Gastrocnemius medialis (tissue), 4 donors: ENCODE results near the gene COL6A2. TPM values are rescaled to one million over a fixed set of nuclear protein-coding genes. Genes with fewer than 3 reads are reported as not detected.

Source experiments
- ATAC-seq, 2 donors: fragments of 150-250 bp; one replicate each; pipeline ENCODE4 v1.9.1; 2016
- DNase-seq, 2 donors: peaks; one replicate each; pipeline ENCODE4 v3.0.0-alpha.2; 2019
- H3K27ac ChIP-seq, 4 donors: fragments of 200-600 bp; sonication (generic); 1 replicate in 1 of 4; 2 replicates in 3 of 4; pipeline ENCODE4 v1.5.1; 2016 to 2018; ENCODE audit warnings: mild to moderate bottlenecking in 2 of 4, moderate library complexity in 1 of 4
- H3K27me3 ChIP-seq, 3 donors: fragments of 200-600 bp; sonication (generic) in 2 of 3; 1 replicate in 1 of 3; 2 replicates in 2 of 3; pipeline versions ENCODE4 v1.5.1 to v1.6.0; 2016 to 2019; ENCODE audit warnings: mild to moderate bottlenecking in 1 of 3, moderate library complexity in 1 of 3
- H3K36me3 ChIP-seq, 2 donors: fragments of 200-600 bp; sonication (generic) in 1 of 2; one replicate each; pipeline ENCODE4 v1.5.1; 2017 to 2018
- H3K4me1 ChIP-seq, 2 donors: fragments of 200-600 bp; sonication (generic) in 1 of 2; one replicate each; pipeline ENCODE4 v1.5.1; 2016 to 2017; ENCODE audit warnings: mild to moderate bottlenecking in 2 of 2
- H3K4me3 ChIP-seq, 4 donors: fragments of 200-600 bp; sonication (generic) in 3 of 4; 1 replicate in 1 of 4; 2 replicates in 3 of 4; pipeline ENCODE4 v1.5.1; 2016 to 2019; ENCODE audit warnings: mild to moderate bottlenecking in 2 of 4
- H3K9me3 ChIP-seq, 3 donors: fragments of 200-600 bp; sonication (generic) in 2 of 3; 1 replicate in 1 of 3; 2 replicates in 2 of 3; pipeline ENCODE4 v1.5.1; 2016 to 2019
- POLR2A ChIP-seq, 2 donors: fragments of 450-650 bp; IDR thresholded peaks; one replicate each; pipeline ENCODE4 v1.6.1; 2017; ENCODE audit warnings: antibody characterized with exemption in 2 of 2, mild to moderate bottlenecking in 2 of 2, moderate library complexity in 2 of 2
- in situ Hi-C, 4 donors: fragments of 200-750 bp; cut with MboI; loops; one replicate each; pipeline versions ENCODE4 v1.15.0 to v1.8.0; 2017; ENCODE audit warnings: low sequenced_read_pairs in 4 of 4
- intact Hi-C: fragments of 100-400 bp; cut with DNase I; formaldehyde crosslinking; loops from one replicate; pipeline ENCODE4 v1.15.1; 2023; ENCODE audit warnings: low total_unique reads
- total RNA-seq, 4 donors: library from RNA; depleted of rRNA; stranded (reverse); fragments of >200 nt; gene quantifications; one replicate each; pipeline versions ENCODE4 v1.1.0 to v1.2.3, GENCODE V29; 2016
- TF ChIP-seq, protein P1 (sequence below), 5 experiments: fragments of 450-650 bp in 3 of 5; fragments of 200-600 bp in 2 of 5; sonication (generic) in 2 of 5; IDR thresholded peaks in 4 of 5; conservative IDR thresholded peaks in 1 of 5; 1 replicate in 4 of 5; 2 replicates in 1 of 5; pipeline ENCODE4 v1.5.1; 2016 to 2019; ENCODE audit warnings: antibody characterized with exemption in 5 of 5, mild to moderate bottlenecking in 3 of 5, moderate library complexity in 3 of 5

COL6A2 gene
- total RNA-seq, 4 donors from 2014 or later = 44.0 to 141 (median 88.4) TPM

DNA sequence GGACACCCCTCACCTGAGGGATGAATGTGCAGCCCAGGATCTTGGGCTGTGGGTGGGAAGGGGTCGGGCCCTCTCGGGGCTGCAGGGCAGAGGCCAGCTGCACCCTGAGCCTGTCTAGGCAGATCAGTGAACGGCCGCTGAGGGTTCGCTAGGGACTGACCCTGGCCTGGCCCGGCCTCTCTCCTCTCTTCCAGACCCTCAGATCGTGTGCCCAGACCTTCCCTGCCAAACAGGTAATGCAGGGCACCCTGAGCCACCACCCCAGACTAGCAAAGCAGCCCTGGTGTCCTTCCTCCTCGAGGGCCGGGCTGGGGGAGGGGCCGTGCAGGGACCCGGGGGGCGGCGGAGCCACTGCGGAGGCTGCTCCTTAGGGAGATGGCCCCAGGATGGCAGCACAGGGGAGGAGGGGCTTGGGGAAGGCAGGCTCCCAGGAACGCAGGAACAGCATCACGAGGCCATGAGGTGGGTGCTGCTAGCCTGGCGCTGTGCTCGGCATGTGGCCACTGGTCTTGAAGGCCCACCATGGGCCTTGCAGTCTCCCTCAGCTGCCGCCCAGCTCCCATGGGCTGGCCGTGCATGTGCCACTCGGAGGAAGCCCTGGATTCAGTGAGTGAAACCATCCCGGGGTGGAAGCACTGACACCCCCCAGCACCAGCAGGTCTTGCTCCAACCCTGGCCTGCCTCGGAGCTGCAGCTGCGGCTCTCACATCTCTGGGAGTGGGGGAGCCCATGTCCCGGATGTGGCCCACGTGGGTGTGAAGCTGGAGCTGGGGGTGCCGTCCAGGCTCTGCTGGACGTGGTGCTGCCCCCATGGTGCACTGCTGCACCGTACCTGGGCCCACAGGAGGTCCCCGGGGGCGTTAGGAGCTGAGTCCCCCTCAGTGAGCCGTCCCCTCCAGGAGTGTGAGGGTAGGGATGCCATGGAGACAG is 28.7 kb downstream of the COL6A2 start:
- Histone ChIP-seq H3K36me3 (no peaks in the 10 kb centered on the region), H3K27me3 (no peaks in the 10 kb centered on the region), H3K27ac (no peak overlapping the region), H3K4me3 (no peak overlapping the region), H3K4me1 (no peaks in the 10 kb centered on the region), H3K9me3 (no peaks in the 10 kb centered on the region)
- TF ChIP-seq, protein P1, sequence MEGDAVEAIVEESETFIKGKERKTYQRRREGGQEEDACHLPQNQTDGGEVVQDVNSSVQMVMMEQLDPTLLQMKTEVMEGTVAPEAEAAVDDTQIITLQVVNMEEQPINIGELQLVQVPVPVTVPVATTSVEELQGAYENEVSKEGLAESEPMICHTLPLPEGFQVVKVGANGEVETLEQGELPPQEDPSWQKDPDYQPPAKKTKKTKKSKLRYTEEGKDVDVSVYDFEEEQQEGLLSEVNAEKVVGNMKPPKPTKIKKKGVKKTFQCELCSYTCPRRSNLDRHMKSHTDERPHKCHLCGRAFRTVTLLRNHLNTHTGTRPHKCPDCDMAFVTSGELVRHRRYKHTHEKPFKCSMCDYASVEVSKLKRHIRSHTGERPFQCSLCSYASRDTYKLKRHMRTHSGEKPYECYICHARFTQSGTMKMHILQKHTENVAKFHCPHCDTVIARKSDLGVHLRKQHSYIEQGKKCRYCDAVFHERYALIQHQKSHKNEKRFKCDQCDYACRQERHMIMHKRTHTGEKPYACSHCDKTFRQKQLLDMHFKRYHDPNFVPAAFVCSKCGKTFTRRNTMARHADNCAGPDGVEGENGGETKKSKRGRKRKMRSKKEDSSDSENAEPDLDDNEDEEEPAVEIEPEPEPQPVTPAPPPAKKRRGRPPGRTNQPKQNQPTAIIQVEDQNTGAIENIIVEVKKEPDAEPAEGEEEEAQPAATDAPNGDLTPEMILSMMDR (IDR thresholded peaks at IDR 0.05 in 4 of 5, conservative IDR thresholded peaks at IDR 0.05 in 1 of 5) = no peak
- no peak for TF ChIP-seq POLR2A (IDR thresholded peaks at IDR 0.05)
- in situ Hi-C loops (no loop called here), intact Hi-C loops (no loop called here)
- DNase-seq (peak in 1 of 2 donors; percentile 9), ATAC-seq (no peak)

DNA sequence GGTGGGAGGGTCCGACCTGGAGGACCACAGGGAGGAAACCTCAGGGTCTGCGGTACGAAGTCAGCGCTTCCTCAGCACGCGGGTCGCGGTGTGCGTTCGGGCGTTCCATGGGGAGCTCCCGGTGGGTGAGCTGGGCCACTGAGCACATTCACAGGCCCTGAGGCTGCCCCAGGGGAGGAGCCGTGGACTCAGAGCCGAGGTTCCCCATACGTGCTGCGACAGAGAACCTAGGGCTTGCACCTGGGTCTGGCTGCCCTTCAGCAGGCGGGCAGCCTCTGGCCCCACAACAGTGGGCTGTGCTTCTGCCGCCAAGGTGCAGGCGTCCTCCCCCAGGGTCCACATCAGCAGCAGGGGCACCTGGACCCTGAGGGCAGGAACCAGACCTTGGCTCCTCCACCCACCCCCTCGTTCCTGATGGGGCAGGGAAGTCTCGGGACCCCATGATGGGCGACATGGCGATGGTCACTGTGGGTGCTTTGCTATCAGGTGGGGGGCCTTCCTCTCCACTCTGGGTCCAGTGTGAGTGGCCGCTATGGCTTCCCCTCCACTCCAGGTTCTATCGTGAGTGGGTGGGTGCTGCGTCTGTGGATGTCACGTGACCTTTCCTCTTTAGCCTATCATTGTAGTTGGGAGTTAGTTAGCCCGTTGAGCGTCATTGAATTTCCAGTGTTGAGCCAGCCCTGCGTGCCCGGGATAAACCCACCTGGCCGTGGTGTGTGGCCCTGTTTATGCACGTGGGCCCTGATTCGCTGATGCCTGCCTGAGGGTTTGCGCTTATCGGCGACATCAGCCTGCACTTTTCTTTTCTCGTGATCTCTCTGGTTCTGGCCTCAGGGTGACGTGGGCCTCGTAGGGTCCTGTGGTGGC is 29.6 kb downstream of the COL6A2 start:
- DNase-seq (peak in 1 of 2 donors; percentile 13), ATAC-seq (no peak)
- Histone ChIP-seq H3K4me3 (no peak overlapping the region), H3K9me3 (no peaks in the 10 kb centered on the region), H3K27ac (no peak overlapping the region), H3K27me3 (no peaks in the 10 kb centered on the region), H3K4me1 (no peaks in the 10 kb centered on the region), H3K36me3 (no peaks in the 10 kb centered on the region)
- intact Hi-C loops = no loop called here
- TF ChIP-seq, protein P1 (IDR thresholded peaks at IDR 0.05 in 4 of 5, conservative IDR thresholded peaks at IDR 0.05 in 1 of 5) = no peak
- TF ChIP-seq POLR2A (IDR thresholded peaks at IDR 0.05) = no peak
- in situ Hi-C loops = no loop called here

DNA sequence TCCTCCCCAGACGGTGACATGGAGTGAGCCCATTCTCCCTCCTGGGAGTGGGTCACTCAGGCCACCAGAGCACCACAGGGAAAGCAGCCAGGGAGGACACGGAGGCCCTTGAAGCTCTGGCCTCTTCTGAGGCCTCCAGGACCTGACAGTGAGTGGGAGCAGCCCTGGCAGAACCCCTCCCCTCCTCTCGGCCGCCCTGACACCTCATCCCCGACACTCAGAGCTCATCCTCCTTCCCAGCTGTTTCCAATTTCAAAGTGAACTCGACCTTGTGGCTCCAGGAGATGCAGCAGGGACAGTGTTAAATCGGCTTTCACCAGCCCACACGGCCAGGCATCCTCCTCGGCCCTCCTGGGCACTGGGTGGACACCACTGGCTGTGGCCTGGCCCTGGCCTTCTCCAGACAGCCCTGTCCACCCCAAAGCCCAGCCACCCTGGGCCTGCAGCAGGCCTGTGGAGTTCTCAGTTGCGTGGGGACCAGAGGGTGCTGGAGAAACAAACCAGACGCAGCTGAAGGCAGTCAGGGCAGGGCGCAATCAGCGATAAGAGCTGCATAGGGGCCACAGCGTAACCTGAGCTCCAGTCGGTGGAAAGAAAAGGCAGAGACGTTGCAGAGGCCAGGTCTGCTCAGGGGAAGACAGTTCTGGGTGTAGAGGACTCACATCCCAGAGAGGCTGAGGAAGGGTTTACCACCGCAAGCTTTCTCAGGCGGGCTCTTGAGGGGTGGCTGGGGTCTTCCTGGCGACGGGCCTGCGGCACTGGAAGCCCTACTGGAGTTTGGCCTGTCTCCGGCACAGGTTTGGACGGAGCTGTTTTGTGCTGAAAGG is 30.4 kb downstream of the COL6A2 start:
- intact Hi-C loops = no loop called here
- Histone ChIP-seq H3K4me1 (no peaks in the 10 kb centered on the region), H3K27ac (no peak overlapping the region), H3K4me3 (no peak overlapping the region), H3K27me3 (no peaks in the 10 kb centered on the region), H3K36me3 (no peaks in the 10 kb centered on the region), H3K9me3 (no peaks in the 10 kb centered on the region)
- DNase-seq (no peak), ATAC-seq (no peak)
- TF ChIP-seq, protein P1 (IDR thresholded peaks at IDR 0.05 in 4 of 5, conservative IDR thresholded peaks at IDR 0.05 in 1 of 5) = no peak
- no peak for TF ChIP-seq POLR2A (IDR thresholded peaks at IDR 0.05)
- in situ Hi-C loops = no loop called here

DNA sequence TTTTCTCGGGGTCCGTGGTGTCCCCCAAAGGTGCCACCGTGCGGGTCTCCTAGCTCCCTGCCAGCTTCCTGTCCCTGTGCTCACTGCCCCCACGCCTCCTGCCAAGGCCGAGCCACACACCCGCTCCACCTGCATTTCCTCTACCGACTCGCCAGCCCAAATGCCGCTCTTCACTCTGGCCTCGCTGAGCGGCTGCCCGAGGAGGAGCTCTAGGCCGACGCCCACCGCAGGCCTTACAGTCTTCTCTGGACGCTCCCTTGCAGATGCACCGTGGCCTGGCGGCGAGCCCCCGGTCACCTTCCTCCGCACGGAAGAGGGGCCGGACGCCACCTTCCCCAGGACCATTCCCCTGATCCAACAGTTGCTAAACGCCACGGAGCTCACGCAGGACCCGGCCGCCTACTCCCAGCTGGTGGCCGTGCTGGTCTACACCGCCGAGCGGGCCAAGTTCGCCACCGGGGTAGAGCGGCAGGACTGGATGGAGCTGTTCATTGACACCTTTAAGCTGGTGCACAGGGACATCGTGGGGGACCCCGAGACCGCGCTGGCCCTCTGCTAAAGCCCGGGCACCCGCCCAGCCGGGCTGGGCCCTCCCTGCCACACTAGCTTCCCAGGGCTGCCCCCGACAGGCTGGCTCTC is 31.1 kb downstream of the COL6A2 start:
- no peaks in the 10 kb centered on the region for H3K27me3 ChIP-seq
- in situ Hi-C loops (no loop called here), intact Hi-C loops (no loop called here)
- H3K9me3 ChIP-seq = no peaks in the 10 kb centered on the region
- no peak for TF ChIP-seq POLR2A (IDR thresholded peaks at IDR 0.05)
- TF ChIP-seq, protein P1 (IDR thresholded peaks at IDR 0.05 in 4 of 5, conservative IDR thresholded peaks at IDR 0.05 in 1 of 5) = no peak
- no peaks in the 10 kb centered on the region for H3K4me1 ChIP-seq
- H3K27ac ChIP-seq = no peak overlapping the region
- ATAC-seq = no peak
- no peak for DNase-seq
- H3K4me3 ChIP-seq = no peak overlapping the region
- no peaks in the 10 kb centered on the region for H3K36me3 ChIP-seq
